IMR-90 (cell line): ENCODE data around the gene SVOPL. TPM values are rescaled to one million over a fixed set of nuclear protein-coding genes. Genes with fewer than 3 reads are reported as not detected.

Source experiments
- ATAC-seq: fragments of 200-7000 bp; cut with Tn5 transposase; 2 replicates; pipeline ENCODE4 v1.9.1; 2020; ENCODE audit warnings: low read depth, mild to moderate bottlenecking, moderate library complexity
- BruUV-seq: library from RNA; stranded (reverse); fragments of 400-500 nt; replicated peaks from 2 replicates; lab custom pipeline; 2021; lab: Mats Ljungman, UMichigan
- CTCF ChIA-PET: fragments of 300-600 bp; formaldehyde crosslinking; extraction: SDS; loops from one replicate; lab custom pipeline; 2021; ENCODE audit warnings: antibody characterized with exemption; lab: Yijun Ruan, JAX
- POLR2A ChIA-PET: fragments of 300-600 bp; sonication (Branson Sonifier 250); formaldehyde crosslinking; loops from one replicate; lab custom pipeline; 2022; ENCODE audit warnings: antibody characterized with exemption; ENCODE audit not compliant: unreplicated experiment; lab: Charles Lee
- DNase-seq: peaks from one replicate; pipeline ENCODE4 v3.0.0; 2013
- H2AFZ ChIP-seq: replicated peaks from 2 replicates; pipeline ENCODE3; 2013; ENCODE audit warnings: low read length, mild to moderate bottlenecking; ENCODE audit not compliant: poor library complexity
- H2AK5ac ChIP-seq: 2 replicates; pipeline ENCODE4 v1.6.1; 2013; ENCODE audit warnings: low read depth, low read length, inconsistent platforms
- H2AK9ac ChIP-seq: replicated peaks from 2 replicates; pipeline ENCODE3; 2013; ENCODE audit warnings: mild to moderate bottlenecking, low read depth, low read length, moderate library complexity; ENCODE audit not compliant: poor library complexity
- H2BK120ac ChIP-seq: 2 replicates; pipeline ENCODE4 v1.6.1; 2013; ENCODE audit warnings: low read depth, low read length, inconsistent platforms
- H2BK15ac ChIP-seq: 3 replicates; pipeline ENCODE4 v1.6.1; 2013; ENCODE audit warnings: low read depth, low read length, inconsistent platforms
- H2BK20ac ChIP-seq: 2 replicates; pipeline ENCODE4 v1.6.1; 2013; ENCODE audit warnings: low read depth, mild to moderate bottlenecking, inconsistent platforms, low read length, moderate library complexity
- H2BK5ac ChIP-seq: 2 replicates; pipeline ENCODE4 v1.6.1; 2013; ENCODE audit warnings: mild to moderate bottlenecking, low read depth, low read length, inconsistent platforms; ENCODE audit not compliant: poor library complexity, severe bottlenecking
- H3K14ac ChIP-seq: replicated peaks from 2 replicates; pipeline ENCODE4 v1.6.1; 2013; ENCODE audit warnings: low read depth, low read length, inconsistent platforms
- H3K18ac ChIP-seq: 2 replicates; pipeline ENCODE4 v1.6.1; 2013; ENCODE audit warnings: low read depth, low read length, control low read depth
- H3K23ac ChIP-seq: 2 replicates; pipeline ENCODE4 v1.6.1; 2013; ENCODE audit warnings: low read depth, low read length, inconsistent platforms
- H3K27ac ChIP-seq: 2 replicates; pipeline ENCODE4 v1.5.1; 2013; ENCODE audit warnings: mild to moderate bottlenecking, control low read depth, low read length; ENCODE audit not compliant: insufficient read depth
- H3K27me3 ChIP-seq: 2 replicates; pipeline ENCODE4 v1.6.1; 2013; ENCODE audit warnings: low read length; ENCODE audit not compliant: control insufficient read depth, insufficient read depth
- H3K36me3 ChIP-seq: 2 replicates; pipeline ENCODE4 v1.6.1; 2013; ENCODE audit warnings: low read length, mixed read lengths; ENCODE audit not compliant: control insufficient read depth, insufficient read depth
- H3K4ac ChIP-seq: 2 replicates; pipeline ENCODE4 v1.6.1; 2013; ENCODE audit warnings: low read depth, low read length, inconsistent platforms
- H3K4me1 ChIP-seq: 2 replicates; pipeline ENCODE4 v1.6.1; 2013; ENCODE audit warnings: low read length, mixed read lengths; ENCODE audit not compliant: control insufficient read depth, insufficient read depth
- H3K4me2 ChIP-seq: 2 replicates; pipeline ENCODE4 v1.6.1; 2013; ENCODE audit warnings: low read depth, mild to moderate bottlenecking, control low read depth, low read length, moderate library complexity
- H3K4me3 ChIP-seq: 2 replicates; pipeline ENCODE4 v1.5.1; 2013; ENCODE audit warnings: low read depth, mild to moderate bottlenecking, control low read depth, low read length, moderate library complexity; ENCODE audit not compliant: insufficient read depth
- H3K56ac ChIP-seq: 2 replicates; pipeline ENCODE4 v1.6.1; 2013; ENCODE audit warnings: low read length, inconsistent platforms; ENCODE audit not compliant: insufficient read depth; ENCODE audit errors: extremely low read depth
- H3K79me1 ChIP-seq, 2 experiments: 2 replicates each; pipeline ENCODE4 v1.6.1; 2013; ENCODE audit warnings: low read length in 2 of 2, inconsistent platforms in 1 of 2, low read depth in 1 of 2
- H3K9ac ChIP-seq: 2 replicates; pipeline ENCODE4 v1.6.1; 2013; ENCODE audit warnings: low read depth, low read length, control low read depth
- H3K9me1 ChIP-seq: 2 replicates; pipeline ENCODE4 v1.6.1; 2013; ENCODE audit warnings: low read length, inconsistent platforms; ENCODE audit not compliant: insufficient read depth
- H3K9me3 ChIP-seq: 2 replicates; pipeline ENCODE4 v1.6.1; 2013; ENCODE audit warnings: low read length; ENCODE audit not compliant: control insufficient read depth, insufficient read depth
- H4K20me1 ChIP-seq: 2 replicates; pipeline ENCODE4 v1.6.1; 2013; ENCODE audit warnings: low read length, inconsistent platforms; ENCODE audit not compliant: insufficient read depth
- H4K5ac ChIP-seq: 2 replicates; pipeline ENCODE4 v1.6.1; 2013; ENCODE audit warnings: mild to moderate bottlenecking, low read depth, low read length, control low read depth
- H4K8ac ChIP-seq, 2 experiments: 2 replicates each; pipeline ENCODE4 v1.6.1; 2013; ENCODE audit warnings: low read depth in 2 of 2, low read length in 2 of 2, control low read depth in 1 of 2, inconsistent platforms in 1 of 2
- H4K91ac ChIP-seq: 2 replicates; pipeline ENCODE4 v1.6.1; 2013; ENCODE audit warnings: low read depth, low read length, inconsistent platforms; ENCODE audit not compliant: insufficient read depth
- CHD1 ChIP-seq: IDR thresholded peaks from 2 replicates; pipeline ENCODE4 v1.6.1; 2012; ENCODE audit warnings: low read depth, low read length, improper control_type of control experiment
- CTCF ChIP-seq: conservative IDR thresholded peaks from 2 replicates; pipeline ENCODE4 v1.5.1; 2012; ENCODE audit warnings: mild to moderate bottlenecking, low read depth, low read length, improper control_type of control experiment
- FOS ChIP-seq: fragments of 150-350 bp; IDR thresholded peaks from 2 replicates; pipeline ENCODE4 v1.6.1; 2016; ENCODE audit warnings: low read depth, low read length
- MXI1 ChIP-seq: IDR thresholded peaks from 2 replicates; pipeline ENCODE4 v1.6.1; 2012; ENCODE audit warnings: low read depth, mild to moderate bottlenecking, low read length, moderate library complexity, borderline replicate concordance
- NFE2L2 ChIP-seq: fragments of 150-350 bp; IDR thresholded peaks from 2 replicates; pipeline ENCODE4 v1.6.1; 2016; ENCODE audit warnings: low read depth, mild to moderate bottlenecking, low read length
- POLR2A ChIP-seq: IDR thresholded peaks from 2 replicates; pipeline ENCODE4 v1.6.1; 2012; ENCODE audit warnings: mild to moderate bottlenecking, low read depth, low read length
- RAD21 ChIP-seq: IDR thresholded peaks from 2 replicates; pipeline ENCODE4 v1.6.1; 2012; ENCODE audit warnings: low read length, improper control_type of control experiment
- RCOR1 ChIP-seq: IDR thresholded peaks from 2 replicates; pipeline ENCODE4 v1.6.1; 2012; ENCODE audit warnings: mild to moderate bottlenecking, low read length, improper control_type of control experiment; ENCODE audit not compliant: insufficient replicate concordance
- RFX5 ChIP-seq: IDR thresholded peaks from 2 replicates; pipeline ENCODE4 v1.8.0; 2012; ENCODE audit warnings: low read depth, mild to moderate bottlenecking, low read length, moderate library complexity
- USF2 ChIP-seq: fragments of 150-350 bp; IDR thresholded peaks from 2 replicates; pipeline ENCODE4 v1.6.1; 2017; ENCODE audit warnings: mild to moderate bottlenecking, antibody characterized with exemption, low read length, low read depth
- WGBS, 2 experiments: methylation state at CpG; one replicate each; pipeline versions ENCODE4 v1.1.5 to v1.1.7; 2013; ENCODE audit warnings: missing lambda C conversion rate in 2 of 2; ENCODE audit not compliant: insufficient read length in 1 of 2; ENCODE audit errors: extremely low coverage in 2 of 2; 5-methylcytosine and 5-hydroxymethylcytosine counted together
- dilution Hi-C: fragments of 300-500 bp; cut with HindIII; formaldehyde crosslinking; loops from one replicate; pipeline ENCODE4 v1.14.3; 2018; ENCODE audit warnings: low sequenced_read_pairs; ENCODE audit not compliant: unreplicated experiment
- in situ Hi-C: fragments of 300-500 bp; cut with MboI; formaldehyde crosslinking; loops from 3 replicates; pipeline ENCODE4 v1.14.3; 2019; ENCODE audit warnings: low sequenced_read_pairs, inconsistent platforms, mixed read lengths
- intact Hi-C: fragments of 100-400 bp; cut with micrococcal nuclease; formaldehyde crosslinking; loops from 2 replicates; pipeline ENCODE4 v1.10.0; 2022
- polyA plus RNA-seq, 3 experiments: library from polyadenylated mRNA; depleted of rRNA; stranded (reverse); fragments of >200 nt; gene quantifications; 2 replicates each; pipeline ENCODE4 v1.2.3, GENCODE V29; 2012; ENCODE audit warnings: low replicate concordance in 1 of 3
- total RNA-seq: library from RNA; depleted of rRNA; stranded (reverse); fragments of >200 nt; gene quantifications from 2 replicates; pipeline ENCODE4 v1.2.3, GENCODE V29; 2012

SVOPL gene
- total and polyA plus RNA-seq, 2 of the 4 experiments (the other 2 are of a cell fraction), result not detected

GRCh38 chr7:138590154-138590553 lies 111.0 kb downstream of the SVOPL start:
- BruUV-seq, result no TSS peak
- H4K5ac ChIP-seq, result no peak overlapping the region
- H3K23ac ChIP-seq, result no peak overlapping the region
- no peaks in the 10 kb centered on the region for H3K36me3 ChIP-seq
- no peak overlapping the region for H3K4ac ChIP-seq
- in situ Hi-C loops, result no loop called here
- H2BK120ac ChIP-seq, result no peak overlapping the region
- ChIA-PET POLR2A (no interaction called here), CTCF (no interaction called here)
- H2BK15ac ChIP-seq, result no peak overlapping the region
- no peak overlapping the region for H3K18ac ChIP-seq
- no peak overlapping the region for H2AK5ac ChIP-seq
- intact Hi-C loops, result no loop called here
- no peak overlapping the region for H3K56ac ChIP-seq
- H2AK9ac ChIP-seq, result no peak overlapping the region
- H3K4me1 ChIP-seq, result no peaks in the 10 kb centered on the region
- no peak overlapping the region for H3K4me3 ChIP-seq
- WGBS, 2 experiments, result no CpG with 5 or more reads among the region's 1 CpG
- DNase-seq, result no peak
- TF ChIP-seq CTCF (no peak), CHD1 (no peak), FOS (no peak), RCOR1 (no peak), RFX5 (no peak), USF2 (no peak), POLR2A (no peak), RAD21 (no peak), NFE2L2 (no peak), MXI1 (no peak)
- H2AFZ ChIP-seq, result no peak overlapping the region
- no peak overlapping the region for H2BK20ac ChIP-seq
- H4K8ac ChIP-seq, result no peak overlapping the region
- no peak for ATAC-seq
- H3K9me1 ChIP-seq, result no peaks in the 10 kb centered on the region
- H3K9me3 ChIP-seq, result no peaks in the 10 kb centered on the region
- no peak overlapping the region for H3K4me2 ChIP-seq
- H2BK5ac ChIP-seq, result no peak overlapping the region
- no peaks in the 10 kb centered on the region for H3K79me1 ChIP-seq
- no peaks in the 10 kb centered on the region for H4K20me1 ChIP-seq
- no peak overlapping the region for H3K14ac ChIP-seq
- no peak overlapping the region for H3K9ac ChIP-seq
- no peak overlapping the region for H3K27ac ChIP-seq
- no peaks in the 10 kb centered on the region for H3K27me3 ChIP-seq
- no peak overlapping the region for H4K91ac ChIP-seq
- dilution Hi-C loops, result no loop called here
